Ovary (tissue), 9 donors: Measurements from ENCODE around the gene HPSE2. TPM values are rescaled to one million over a fixed set of nuclear protein-coding genes. Genes with fewer than 3 reads are reported as not detected.

Experiments used
- DNase-seq, 5 donors: peaks; one replicate each; pipeline ENCODE4 v3.0.0-alpha.2; 2019 to 2020
- H3K27ac ChIP-seq, 2 donors: fragments of 200-600 bp; one replicate each; pipeline versions ENCODE4 v1.5.1 to v1.8.0; 2019 to 2022
- H3K27me3 ChIP-seq: fragments of 200-600 bp; one replicate; pipeline ENCODE4 v1.8.0; 2022
- H3K36me3 ChIP-seq: fragments of 200-600 bp; sonication (generic); one replicate; pipeline ENCODE4 v1.5.1; 2019
- H3K4me1 ChIP-seq: one replicate; pipeline ENCODE4 v1.8.1; 2013; ENCODE audit warnings: mild to moderate bottlenecking, moderate library complexity; ENCODE audit not compliant: insufficient read depth
- H3K4me3 ChIP-seq: fragments of 200-600 bp; sonication (generic); one replicate; pipeline ENCODE4 v1.5.1; 2017
- H3K9me3 ChIP-seq, 2 donors: fragments of 200-600 bp in 1 of 2; sonication (generic) in 1 of 2; one replicate each; pipeline versions ENCODE4 v1.5.1 to v1.8.1; 2013 to 2019; ENCODE audit warnings: mild to moderate bottlenecking in 1 of 2, moderate library complexity in 1 of 2
- CTCF ChIP-seq, 3 donors: fragments of 450-650 bp in 2 of 3; fragments of 200-600 bp in 1 of 3; IDR thresholded peaks; one replicate each; pipeline versions ENCODE4 v1.5.1 to v1.8.0; 2016 to 2022; ENCODE audit warnings: antibody characterized with exemption in 3 of 3, mild to moderate bottlenecking in 1 of 3
- EP300 ChIP-seq: sonication (generic); formaldehyde crosslinking; IDR thresholded peaks from one replicate; pipeline ENCODE4 v1.6.1; 2017; ENCODE audit warnings: antibody characterized with exemption
- POLR2A ChIP-seq: fragments of 450-650 bp; IDR thresholded peaks from one replicate; pipeline ENCODE4 v1.6.1; 2017; ENCODE audit warnings: antibody characterized with exemption, mild to moderate bottlenecking, moderate library complexity
- WGBS, 3 donors: extraction: QIAGEN DNeasy Blood & Tissue Kit in 1 of 3; methylation state at CpG; one replicate each; pipeline versions ENCODE4 v1.1.5 to v1.1.7; 2013 to 2017; 5-methylcytosine and 5-hydroxymethylcytosine counted together
- intact Hi-C, 4 donors: fragments of 100-400 bp; cut with DNase I; formaldehyde crosslinking; loops; one replicate each; pipeline versions ENCODE4 v1.11.0 to v1.15.1; 2022 to 2023
- polyA plus RNA-seq, 2 donors: library from polyadenylated mRNA; stranded (reverse); fragments of 200-250 nt in 1 of 2; fragments of 350-450 nt in 1 of 2; fragmentation: Illumina TruSeq in 1 of 2; extraction: RNeasy Lipid Tissue Mini Kit (QIAGEN cat#74804) in 1 of 2; gene quantifications; one replicate each; pipeline ENCODE4 v1.2.3, GENCODE V29; 2013 to 2014
- total RNA-seq, 7 donors: library from RNA; depleted of rRNA in 2 of 7; stranded (reverse); fragments of >200 nt in 2 of 7; fragmentation: NEBNext Ultra II Directional in 3 of 7; extraction: Animal tissue kit (Norgen Biotek cat#: 25700) in 3 of 7; gene quantifications; one replicate each; pipeline versions ENCODE4 v1.1.0 to v1.2.4, GENCODE V29; 2016 to 2023
- donor health status: DM: no; HTN: no; CAD: no; lungs with moderate emphysema.
- donor health status: DM: no; HTN: no; CAD: no.
- donor health status: Bipolar disorder and iron deficiency.
- donor health status: DM: yes; HTN: yes; CAD: no.
- donor health status: DM: no; HTN: no; CAD: no.
- donor health status: DM: yes; HTN: yes; CAD: no.

HPSE2 gene
- total and polyA plus RNA-seq, 9 donors: 0.07 to 1.2 (median 0.12) TPM; not detected in 4

DNA sequence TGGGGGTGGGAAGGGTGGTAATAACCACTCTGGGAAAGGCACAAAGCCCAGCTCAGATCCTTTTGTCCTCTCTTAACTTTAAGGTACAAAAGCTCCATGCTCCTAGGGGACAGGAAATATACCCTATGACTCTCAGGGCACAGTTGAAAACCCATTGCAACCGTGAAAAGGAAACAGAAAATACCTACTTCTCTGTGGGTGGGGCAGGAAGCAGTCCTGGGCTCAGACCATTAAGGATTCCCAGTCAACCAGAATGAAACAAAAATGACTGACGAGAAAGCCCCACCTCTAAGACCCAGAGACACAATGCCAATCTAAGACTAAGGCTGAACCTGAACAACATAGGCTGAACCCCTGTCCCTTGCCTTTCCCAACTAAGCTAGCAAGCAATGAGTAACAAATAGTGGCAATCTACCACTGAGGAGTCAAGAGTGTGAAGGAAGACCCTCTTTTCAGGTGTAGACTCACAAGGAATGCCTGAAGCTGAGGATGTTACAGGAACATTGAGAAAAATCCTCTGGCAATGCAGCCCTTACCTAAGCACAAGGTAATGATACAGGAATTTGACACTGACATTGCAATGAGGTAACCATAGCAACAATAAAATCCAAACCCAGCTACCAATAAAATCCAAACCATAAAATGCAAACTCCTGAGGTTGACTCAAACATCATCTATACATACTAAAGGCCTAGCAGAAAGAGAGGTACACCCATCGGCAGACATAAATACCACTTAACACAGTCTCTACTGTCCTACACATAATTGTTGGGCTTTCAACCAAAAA is 380.1 kb downstream of the HPSE2 start:
- Histone ChIP-seq H3K4me3 (no peak overlapping the region), H3K9me3 (no peaks in the 10 kb centered on the region), H3K36me3 (no peaks in the 10 kb centered on the region), H3K27ac (no peak overlapping the region), H3K4me1 (no peaks in the 10 kb centered on the region), H3K27me3 (no peaks in the 10 kb centered on the region)
- 82 to 89% (median 86%) methylated on average over 3 of the region's 3 CpGs for WGBS, 3 donors
- no peak for TF ChIP-seq CTCF (IDR thresholded peaks at IDR 0.05)
- TF ChIP-seq POLR2A: no peak
- TF ChIP-seq EP300: no peak
- intact Hi-C loops: no loop called here
- DNase-seq: no peak

DNA sequence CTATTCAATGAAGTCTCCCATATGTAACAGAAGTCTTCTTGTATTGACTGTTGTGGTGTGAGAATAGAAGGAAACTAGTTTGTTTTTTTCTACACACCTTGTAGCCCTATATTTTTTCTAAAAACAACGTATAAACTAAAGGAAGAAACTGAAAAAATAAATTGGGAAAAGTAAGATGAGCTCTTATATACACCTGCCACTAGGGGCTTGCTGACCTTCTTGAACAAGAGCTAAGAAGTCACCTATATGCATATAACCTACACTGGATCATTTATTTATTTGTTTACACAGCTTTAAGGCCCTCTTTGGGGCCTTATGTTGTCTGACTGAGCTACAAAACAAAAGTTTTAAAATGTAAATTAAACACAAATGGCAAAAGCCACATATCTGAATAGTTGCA is 383.0 kb downstream of the HPSE2 start:
- no peaks in the 10 kb centered on the region for H3K4me1 ChIP-seq
- H3K27me3 ChIP-seq: no peaks in the 10 kb centered on the region
- H3K9me3 ChIP-seq: no peaks in the 10 kb centered on the region
- H3K27ac ChIP-seq: no peak overlapping the region
- TF ChIP-seq POLR2A: no peak
- no peak for TF ChIP-seq CTCF (IDR thresholded peaks at IDR 0.05)
- TF ChIP-seq EP300: no peak
- 71 to 80% (median 79%) methylated on average over 1 of the region's 1 CpG for WGBS, 3 donors
- H3K36me3 ChIP-seq: no peaks in the 10 kb centered on the region
- H3K4me3 ChIP-seq: no peak overlapping the region
- intact Hi-C loops: no loop called here
- no peak for DNase-seq

GRCh38 chr10:98848361-98848760 is 387.3 kb downstream of the HPSE2 start:
- Histone ChIP-seq H3K4me3 (no peak overlapping the region), H3K4me1 (no peaks in the 10 kb centered on the region), H3K27me3 (no peaks in the 10 kb centered on the region), H3K36me3 (no peaks in the 10 kb centered on the region), H3K27ac (no peak overlapping the region), H3K9me3 (no peaks in the 10 kb centered on the region)
- TF ChIP-seq EP300 (no peak), CTCF (IDR thresholded peaks at IDR 0.05) (no peak), POLR2A (no peak)
- intact Hi-C loops: no loop called here
- DNase-seq: no peak
- WGBS, 3 donors: 86 to 96% (median 95%) methylated on average over 2 of the region's 2 CpGs

GRCh38 chr10:98846787-98847186 is 388.9 kb downstream of the HPSE2 start:
- intact Hi-C loops: no loop called here
- 80 to 84% (median 82%) methylated on average over 2 of the region's 2 CpGs for WGBS, 3 donors
- Histone ChIP-seq H3K4me3 (no peak overlapping the region), H3K27me3 (no peaks in the 10 kb centered on the region), H3K27ac (no peak overlapping the region), H3K4me1 (no peaks in the 10 kb centered on the region), H3K36me3 (no peaks in the 10 kb centered on the region), H3K9me3 (no peaks in the 10 kb centered on the region)
- no peak for TF ChIP-seq CTCF (IDR thresholded peaks at IDR 0.05)
- TF ChIP-seq EP300: no peak
- TF ChIP-seq POLR2A: no peak
- DNase-seq: no peak
